ENCODE results near the gene PDZD2. TPM values are rescaled to one million over a fixed set of nuclear protein-coding genes. Genes with fewer than 3 reads are reported as not detected.

Gene PDZD2
- total RNA-seq, 2 donors from 2014 or later, result 1.4 to 3.0 TPM

DNA sequence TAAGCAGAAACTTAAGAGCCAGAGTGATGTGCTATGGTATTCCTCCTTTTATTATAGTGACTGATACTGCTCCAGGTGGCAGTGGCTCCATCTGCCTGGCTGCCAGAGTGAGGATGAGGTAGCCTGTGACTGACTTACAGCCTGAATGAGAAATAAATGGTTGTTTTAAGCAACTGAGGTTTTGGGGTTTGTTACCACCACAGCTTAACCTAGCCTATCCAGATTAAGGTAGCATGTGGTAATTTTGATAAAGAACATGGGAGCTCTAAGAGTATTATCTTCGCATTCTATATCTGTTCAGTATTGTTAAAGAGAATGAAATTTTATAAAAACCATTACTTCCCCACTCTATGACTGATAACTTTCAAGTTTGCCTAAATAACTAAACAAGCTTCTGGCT, 496.2 kb downstream of the PDZD2 start:
- Mint-ChIP-seq H3K4me3 (no peak overlapping the region), H3K27ac (no peak overlapping the region), H3K27me3 (no peaks in the 10 kb centered on the region), H3K4me1 (peaks cover 37% of the 10 kb centered on the region), H3K36me3 (ENCODE audit: low read depth) (peaks cover 10% of the 10 kb centered on the region)
- DNase-seq (no peak), ATAC-seq (no peak)
- no peaks in the 10 kb centered on the region for H3K9me3 ChIP-seq (ENCODE audit: control insufficient read depth, low read length, poor library complexity, severe bottlenecking)

- Mint-ChIP-seq H3K36me3 (ENCODE audit: low read depth) (peaks cover 10% of the 10 kb centered on the region), H3K4me1 (peaks cover 33% of the 10 kb centered on the region), H3K4me3 (no peak overlapping the region), H3K27me3 (no peaks in the 10 kb centered on the region), H3K27ac (no peak overlapping the region)
- ATAC-seq, result no peak
- DNase-seq, result no peak
- H3K9me3 ChIP-seq (ENCODE audit: control insufficient read depth, low read length, poor library complexity, severe bottlenecking), result no peaks in the 10 kb centered on the region
Observed at GRCh38 chr5:32136342-32136741, 497.4 kb downstream of the PDZD2 start.

GRCh38 chr5:32138839-32139493, 500.0 kb downstream of the PDZD2 start:
- peak overlapping the region; percentile 69 for H3K27ac Mint-ChIP-seq
- peak; percentile 45 for ATAC-seq
- H3K36me3 Mint-ChIP-seq (ENCODE audit: low read depth), result peaks cover 7% of the 10 kb centered on the region

DNA sequence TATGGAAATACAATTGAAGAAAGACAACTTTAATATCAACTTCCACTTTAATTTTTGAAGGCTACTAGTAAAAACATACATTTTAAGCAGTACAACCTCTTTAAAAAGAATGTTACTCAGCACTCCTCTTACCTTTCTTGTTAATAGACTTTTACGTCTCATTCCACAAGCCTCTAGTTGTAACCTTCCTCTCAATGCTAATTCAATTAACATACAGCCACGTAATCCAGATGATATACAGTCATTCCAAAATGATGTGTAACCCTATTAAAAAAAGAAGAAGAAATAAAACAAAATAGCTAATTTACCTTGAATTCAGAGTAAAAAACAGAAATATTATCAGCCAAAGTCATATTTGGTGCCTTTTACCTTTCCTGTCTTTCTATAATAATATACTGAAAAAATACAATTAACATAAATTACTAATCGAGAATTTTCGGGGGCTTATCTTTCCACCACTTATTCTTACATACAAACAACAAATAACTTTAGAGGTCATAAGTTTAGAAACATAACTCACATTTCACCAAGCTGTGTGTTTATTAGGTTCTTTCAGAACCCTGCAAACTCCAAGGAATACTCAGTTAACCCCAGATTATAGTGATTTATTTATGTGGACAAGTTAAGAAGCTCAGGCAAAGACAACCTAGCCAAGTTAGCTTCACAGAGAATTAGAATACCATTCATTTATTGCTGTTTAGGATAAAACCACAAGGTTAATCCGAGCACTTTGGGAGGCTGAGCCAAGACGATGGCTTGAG, 504.9 kb downstream of the PDZD2 start:
- H3K9me3 ChIP-seq (ENCODE audit: control insufficient read depth, low read length, poor library complexity, severe bottlenecking), result no peaks in the 10 kb centered on the region
- no peak overlapping the region for H3K27ac Mint-ChIP-seq
- H3K36me3 Mint-ChIP-seq (ENCODE audit: low read depth), result peaks cover 4% of the 10 kb centered on the region
- ATAC-seq (no peak), DNase-seq (no peak)
- H3K4me1 Mint-ChIP-seq, result peaks cover 33% of the 10 kb centered on the region
- H3K4me3 Mint-ChIP-seq, result no peak overlapping the region
- H3K27me3 Mint-ChIP-seq, result no peaks in the 10 kb centered on the region

More at GRCh38 chr5:32138839-32139493, 500.0 kb downstream of the PDZD2 start:
- no peaks in the 10 kb centered on the region for H3K9me3 ChIP-seq (ENCODE audit: control insufficient read depth, low read length, poor library complexity, severe bottlenecking)
- no peak overlapping the region for H3K4me3 Mint-ChIP-seq
- no peak for DNase-seq
- H3K27me3 Mint-ChIP-seq, result no peaks in the 10 kb centered on the region
- peaks cover 25% of the 10 kb centered on the region for H3K4me1 Mint-ChIP-seq

- Mint-ChIP-seq H3K27ac (peak overlapping the region; percentile 89), H3K4me1 (peaks cover 33% of the 10 kb centered on the region), H3K27me3 (no peaks in the 10 kb centered on the region), H3K36me3 (ENCODE audit: low read depth) (peaks cover 2% of the 10 kb centered on the region), H3K4me3 (peak overlapping the region; percentile 19)
- DNase-seq, result no peak
- ATAC-seq, result no peak
- H3K9me3 ChIP-seq (ENCODE audit: control insufficient read depth, low read length, poor library complexity, severe bottlenecking), result no peaks in the 10 kb centered on the region
Observed at GRCh38 chr5:32144378-32145207, 505.7 kb downstream of the PDZD2 start.

- Mint-ChIP-seq H3K4me3 (peak overlapping the region; percentile 61), H3K36me3 (ENCODE audit: low read depth) (no peaks in the 10 kb centered on the region), H3K27me3 (no peaks in the 10 kb centered on the region), H3K27ac (peak overlapping the region; percentile 89), H3K4me1 (peaks cover 33% of the 10 kb centered on the region)
- no peaks in the 10 kb centered on the region for H3K9me3 ChIP-seq (ENCODE audit: control insufficient read depth, low read length, poor library complexity, severe bottlenecking)
- ATAC-seq, result no peak
- DNase-seq, result no peak
Observed at GRCh38 chr5:32145378-32145777, 506.4 kb downstream of the PDZD2 start.

- H3K4me3 Mint-ChIP-seq, result peak overlapping the region; percentile 61
- no peak for DNase-seq
- H3K27ac Mint-ChIP-seq, result peak overlapping the region; percentile 65
- no peaks in the 10 kb centered on the region for H3K27me3 Mint-ChIP-seq
- no peaks in the 10 kb centered on the region for H3K9me3 ChIP-seq (ENCODE audit: control insufficient read depth, low read length, poor library complexity, severe bottlenecking)
- H3K36me3 Mint-ChIP-seq (ENCODE audit: low read depth), result peaks cover 2% of the 10 kb centered on the region
- H3K4me1 Mint-ChIP-seq, result peaks cover 38% of the 10 kb centered on the region
- no peak for ATAC-seq
Observed at GRCh38 chr5:32147236-32147635, 508.3 kb downstream of the PDZD2 start.

- H3K4me1 Mint-ChIP-seq, result peaks cover 39% of the 10 kb centered on the region
- H3K9me3 ChIP-seq (ENCODE audit: control insufficient read depth, low read length, poor library complexity, severe bottlenecking), result no peaks in the 10 kb centered on the region
- peak overlapping the region; percentile 78 for H3K27ac Mint-ChIP-seq
- ATAC-seq, result no peak
- no peaks in the 10 kb centered on the region for H3K27me3 Mint-ChIP-seq
- H3K4me3 Mint-ChIP-seq, result no peak overlapping the region
- no peak for DNase-seq
- H3K36me3 Mint-ChIP-seq (ENCODE audit: low read depth), result peaks cover 2% of the 10 kb centered on the region
Observed at GRCh38 chr5:32147959-32148358, 509.0 kb downstream of the PDZD2 start.

DNA sequence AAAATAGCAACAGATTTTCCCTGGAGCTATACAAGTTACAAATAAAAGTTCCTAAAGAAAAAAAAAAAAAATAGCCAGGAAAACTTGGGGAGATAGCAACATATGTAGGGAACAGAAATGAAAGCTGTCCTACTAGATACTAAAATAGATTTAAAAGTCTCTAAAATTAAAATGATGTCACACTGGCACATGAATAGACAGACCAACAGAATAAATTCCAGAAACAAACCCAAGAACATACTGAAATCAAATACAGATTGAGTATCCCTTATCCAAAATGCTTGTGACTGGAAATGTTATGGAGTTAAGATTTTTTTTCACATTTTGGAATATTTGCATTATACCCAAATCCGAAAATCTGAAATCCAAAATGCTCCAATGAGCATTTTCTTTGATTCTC, 511.4 kb downstream of the PDZD2 start:
- H3K4me1 Mint-ChIP-seq, result peaks cover 45% of the 10 kb centered on the region

DNA sequence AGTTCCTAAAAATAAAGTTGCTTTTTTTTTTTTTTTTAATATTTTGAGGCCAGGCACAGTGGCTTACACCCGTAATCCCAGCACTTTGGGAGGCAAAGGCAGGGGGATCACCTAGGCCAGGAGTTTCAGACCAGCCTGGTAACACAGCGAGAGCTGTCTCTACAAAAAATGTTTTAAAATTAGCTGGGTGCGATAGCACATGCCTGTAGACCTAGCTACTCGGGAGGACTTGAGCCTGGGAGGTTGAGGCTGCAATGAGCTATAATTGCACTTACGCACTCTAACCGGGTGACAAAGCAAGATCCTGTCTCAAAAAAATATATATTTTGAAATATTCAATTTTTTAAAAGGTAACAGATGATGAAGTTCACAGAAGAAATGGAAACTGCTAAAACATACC, 512.3 kb downstream of the PDZD2 start:
- no peak overlapping the region for H3K27ac Mint-ChIP-seq
- H3K4me1 Mint-ChIP-seq, result peaks cover 40% of the 10 kb centered on the region
- DNase-seq, result no peak
- ATAC-seq, result no peak
- H3K27me3 Mint-ChIP-seq, result no peaks in the 10 kb centered on the region
- H3K9me3 ChIP-seq (ENCODE audit: control insufficient read depth, low read length, poor library complexity, severe bottlenecking), result no peaks in the 10 kb centered on the region
- H3K36me3 Mint-ChIP-seq (ENCODE audit: low read depth), result peaks cover 2% of the 10 kb centered on the region
- no peak overlapping the region for H3K4me3 Mint-ChIP-seq

More for the DNA sequence above, 511.4 kb downstream of the PDZD2 start:
- H3K27ac Mint-ChIP-seq, result no peak overlapping the region
- H3K4me3 Mint-ChIP-seq, result no peak overlapping the region
- H3K36me3 Mint-ChIP-seq (ENCODE audit: low read depth), result peaks cover 2% of the 10 kb centered on the region
- H3K27me3 Mint-ChIP-seq, result no peaks in the 10 kb centered on the region
- no peaks in the 10 kb centered on the region for H3K9me3 ChIP-seq (ENCODE audit: control insufficient read depth, low read length, poor library complexity, severe bottlenecking)
- no peak for ATAC-seq
- no peak for DNase-seq

- Mint-ChIP-seq H3K4me1 (peaks cover 38% of the 10 kb centered on the region), H3K27ac (no peak overlapping the region), H3K36me3 (ENCODE audit: low read depth) (peaks cover 2% of the 10 kb centered on the region), H3K4me3 (no peak overlapping the region), H3K27me3 (no peaks in the 10 kb centered on the region)
- no peaks in the 10 kb centered on the region for H3K9me3 ChIP-seq (ENCODE audit: control insufficient read depth, low read length, poor library complexity, severe bottlenecking)
- DNase-seq (no peak), ATAC-seq (no peak)
Observed at GRCh38 chr5:32153723-32154122, 514.8 kb downstream of the PDZD2 start.

DNA sequence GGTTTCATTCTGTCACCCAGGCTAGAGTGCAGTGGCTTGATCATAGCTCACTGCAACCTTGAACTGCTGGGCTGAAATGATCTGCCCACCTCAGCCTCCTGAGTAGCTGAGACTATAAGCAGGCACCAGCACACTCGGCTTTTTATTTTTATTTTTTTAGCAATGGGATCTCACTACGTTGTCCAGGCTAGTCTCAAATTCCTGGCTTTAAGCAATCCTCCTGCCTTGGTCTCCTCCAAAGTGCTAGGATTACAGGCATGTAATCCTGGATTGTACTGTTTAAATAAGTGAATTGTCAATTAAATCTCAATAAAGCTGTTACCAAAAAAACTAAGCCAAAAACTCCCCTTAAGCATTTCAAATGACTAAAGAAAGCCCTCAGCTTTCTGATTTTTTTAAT, 516.3 kb downstream of the PDZD2 start:
- Mint-ChIP-seq H3K4me3 (no peak overlapping the region), H3K36me3 (ENCODE audit: low read depth) (peaks cover 2% of the 10 kb centered on the region), H3K4me1 (peaks cover 27% of the 10 kb centered on the region), H3K27me3 (no peaks in the 10 kb centered on the region), H3K27ac (no peak overlapping the region)
- ATAC-seq, result no peak
- no peaks in the 10 kb centered on the region for H3K9me3 ChIP-seq (ENCODE audit: control insufficient read depth, low read length, poor library complexity, severe bottlenecking)
- no peak for DNase-seq

- ATAC-seq, result no peak
- Mint-ChIP-seq H3K4me1 (peaks cover 35% of the 10 kb centered on the region), H3K4me3 (no peak overlapping the region), H3K27me3 (no peaks in the 10 kb centered on the region), H3K36me3 (ENCODE audit: low read depth) (peaks cover 2% of the 10 kb centered on the region), H3K27ac (no peak overlapping the region)
- DNase-seq, result no peak
- no peaks in the 10 kb centered on the region for H3K9me3 ChIP-seq (ENCODE audit: control insufficient read depth, low read length, poor library complexity, severe bottlenecking)
Observed at GRCh38 chr5:32156635-32157034, 517.7 kb downstream of the PDZD2 start.
